Esophagus (tissue), 2 donors: ENCODE results near the gene FKBP1C. TPM values are rescaled to one million over a fixed set of nuclear protein-coding genes. Genes with fewer than 3 reads are reported as not detected.
"Not testable (repeated sequence)": the region's sequence is repeated elsewhere in the genome, so short reads cannot be mapped to it uniquely, and the experiment has no call there.

Experiments used
- H3K27ac ChIP-seq, 2 donors: one replicate each; pipeline ENCODE4 v1.5.1; 2013; ENCODE audit warnings: low read depth in 2 of 2, mild to moderate bottlenecking in 2 of 2, inconsistent platforms in 1 of 2, low read length in 1 of 2, moderate library complexity in 1 of 2
- H3K27me3 ChIP-seq, 2 donors: one replicate each; pipeline ENCODE4 v1.6.1; 2013; ENCODE audit warnings: low read length in 2 of 2, control low read depth in 1 of 2, mild to moderate bottlenecking in 1 of 2; ENCODE audit not compliant: insufficient read depth in 2 of 2, control insufficient read depth in 1 of 2
- H3K36me3 ChIP-seq, 2 donors: one replicate each; pipeline ENCODE4 v1.6.1; 2013; ENCODE audit warnings: low read length in 1 of 2; ENCODE audit not compliant: control insufficient read depth in 2 of 2, insufficient read depth in 2 of 2
- H3K4me1 ChIP-seq, 2 donors: one replicate each; pipeline ENCODE4 v1.6.1; 2013; ENCODE audit warnings: low read length in 1 of 2; ENCODE audit not compliant: control insufficient read depth in 2 of 2, insufficient read depth in 2 of 2
- H3K4me3 ChIP-seq, 2 donors: one replicate each; pipeline ENCODE4 v1.5.1; 2013; ENCODE audit warnings: low read length in 2 of 2, mild to moderate bottlenecking in 2 of 2, low read depth in 1 of 2, moderate library complexity in 1 of 2
- H3K9me3 ChIP-seq, 2 donors: one replicate each; pipeline ENCODE4 v1.6.1; 2013; ENCODE audit warnings: mild to moderate bottlenecking in 2 of 2, low read depth in 1 of 2, low read length in 1 of 2, moderate library complexity in 1 of 2; ENCODE audit not compliant: control insufficient read depth in 2 of 2, insufficient read depth in 1 of 2
- WGBS, 2 donors: extraction: QIAGEN DNeasy Blood & Tissue Kit; methylation state at CpG; one replicate each; pipeline ENCODE4 v1.1.7; 2013; 5-methylcytosine and 5-hydroxymethylcytosine counted together
- polyA plus RNA-seq, 2 donors: library from polyadenylated mRNA; stranded (reverse); fragments of 200-250 nt; gene quantifications; one replicate each; pipeline ENCODE4 v1.2.3, GENCODE V29; 2013
- donor health status: healthy with polysubstance abuse.
- donor health status: Bipolar disorder and iron deficiency.

Gene FKBP1C
- polyA plus RNA-seq, result 1 to 10 TPM in 1 of 2 donors, under 1 TPM in 1; 0.04 to 1.5 TPM

DNA sequence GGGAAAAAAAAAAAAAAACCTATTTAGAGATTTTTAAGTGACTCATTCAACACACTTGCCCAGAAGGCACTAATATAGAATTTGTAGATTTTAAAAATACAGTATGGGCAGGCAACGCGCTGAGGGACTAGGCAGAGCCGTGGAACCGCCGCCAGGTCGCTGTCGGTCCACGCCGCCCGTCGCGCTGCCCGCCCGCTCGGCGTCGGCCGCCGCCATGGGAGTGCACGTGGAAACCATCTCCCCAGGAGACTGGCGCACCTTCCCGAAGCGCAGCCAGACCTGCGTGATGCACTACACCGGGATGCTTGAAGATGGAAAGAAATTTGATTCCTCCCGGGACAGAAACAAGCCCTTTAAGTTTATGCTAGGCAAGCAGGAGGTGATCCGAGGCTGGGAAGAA, at the start of gene FKBP1C:
Gene FKBP1C, plus strand, starts transcription at position 127 of the 400 bp plus-strand sequence.
- WGBS, 2 donors, result 93 to 96% methylated on average over 27 of the region's 27 CpGs
- H3K4me3 ChIP-seq, H3K27me3 ChIP-seq, H3K4me1 ChIP-seq, H3K27ac ChIP-seq, H3K36me3 ChIP-seq, H3K9me3 ChIP-seq: not testable (repeated sequence)

DNA sequence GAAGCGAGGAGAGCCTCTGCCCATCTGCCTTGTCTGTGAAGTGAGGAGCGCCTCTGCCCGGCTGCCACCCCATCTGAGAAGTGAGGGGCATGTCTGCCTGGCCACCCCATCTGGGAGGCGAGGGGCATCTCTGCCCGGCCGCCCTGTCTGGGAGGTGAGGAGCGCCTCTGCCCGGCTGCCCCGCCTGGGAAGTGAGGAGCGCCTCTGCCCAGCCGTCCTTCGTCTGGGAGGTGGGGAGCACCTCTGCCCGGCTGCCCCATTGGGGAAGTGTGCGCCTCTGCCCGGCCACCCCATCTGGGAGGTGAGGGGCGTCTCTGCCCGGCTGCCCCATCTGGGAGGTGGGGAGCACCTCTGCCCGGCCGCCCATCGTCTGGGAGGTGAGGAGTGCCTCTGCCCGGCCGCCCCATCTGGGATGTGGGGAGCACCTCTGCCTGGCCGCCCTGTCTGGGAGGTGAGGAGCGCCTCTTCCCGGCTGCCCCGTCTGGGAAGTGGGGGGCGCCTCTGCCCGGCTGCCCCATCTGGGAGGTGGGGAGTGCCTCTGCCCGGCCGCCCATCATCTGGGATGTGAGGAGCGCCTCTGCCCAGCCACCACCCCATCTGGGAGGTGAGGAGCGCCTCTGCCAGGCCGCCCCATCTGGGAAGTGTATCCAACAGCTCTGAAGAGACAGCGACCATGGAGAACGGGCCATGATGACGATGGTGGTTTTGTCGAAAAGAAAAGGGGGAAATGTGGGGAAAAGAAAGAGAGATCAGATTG, 47.0 kb upstream of the FKBP1C start:
- 85 to 88% methylated on average over 37 of the region's 37 CpGs for WGBS, 2 donors

DNA sequence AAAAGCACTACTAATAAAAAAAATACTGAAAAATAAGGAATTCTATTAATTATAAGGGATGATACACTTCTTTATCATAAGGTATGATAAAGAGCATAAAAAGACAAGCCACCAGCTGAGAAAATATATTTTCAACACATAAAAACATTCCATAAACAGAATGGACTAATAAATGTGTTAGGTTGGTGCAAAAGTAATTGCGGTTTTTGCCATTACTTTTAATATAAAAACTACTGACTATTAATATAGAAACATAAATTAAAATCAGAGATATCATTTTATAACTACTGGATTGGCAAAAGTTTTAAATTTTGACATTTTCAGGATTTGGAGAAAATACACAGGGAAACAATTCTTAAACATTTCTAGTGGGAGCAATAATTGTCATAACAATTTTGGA, 37.1 kb upstream of the FKBP1C start:
- Histone ChIP-seq H3K27ac (no peak overlapping the region), H3K4me3 (no peak overlapping the region), H3K27me3 (no peaks in the 10 kb centered on the region), H3K9me3 (no peaks in the 10 kb centered on the region), H3K36me3 (no peaks in the 10 kb centered on the region), H3K4me1 (no peaks in the 10 kb centered on the region)
- WGBS, 2 donors, result 74 to 76% methylated on average over 1 of the region's 1 CpG

More for the DNA sequence above, 47.0 kb upstream of the FKBP1C start:
- H3K27ac ChIP-seq, H3K27me3 ChIP-seq, H3K4me3 ChIP-seq, H3K4me1 ChIP-seq, H3K36me3 ChIP-seq, H3K9me3 ChIP-seq: not testable (repeated sequence)

DNA sequence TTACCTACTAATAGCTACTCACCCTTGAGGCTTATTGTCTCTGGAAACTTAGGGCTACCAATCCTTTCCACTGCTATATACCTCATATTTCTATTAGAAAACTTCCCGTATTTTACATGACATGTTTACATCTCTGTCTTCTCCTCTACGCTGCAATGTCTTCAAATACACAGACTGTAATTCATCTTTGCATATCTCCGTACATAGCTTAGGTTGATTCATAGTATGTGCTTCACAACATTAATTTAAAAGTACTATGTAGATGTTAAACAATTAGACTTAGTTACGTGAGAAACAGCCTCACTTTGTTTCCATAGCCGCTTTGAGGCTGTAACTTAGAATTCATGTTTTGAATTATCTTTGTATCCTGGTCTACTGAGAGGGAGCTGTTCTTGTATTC, 35.1 kb upstream of the FKBP1C start:
- no peaks in the 10 kb centered on the region for H3K36me3 ChIP-seq
- H3K4me1 ChIP-seq, result no peaks in the 10 kb centered on the region
- H3K9me3 ChIP-seq, result no peaks in the 10 kb centered on the region
- no peaks in the 10 kb centered on the region for H3K27me3 ChIP-seq
- WGBS, 2 donors, result 68 to 73% methylated on average over 5 of the region's 5 CpGs
- no peak overlapping the region for H3K27ac ChIP-seq
- no peak overlapping the region for H3K4me3 ChIP-seq

GRCh38 chr6:63180367-63180766, 30.9 kb upstream of the FKBP1C start:
- H3K4me3 ChIP-seq, result no peak overlapping the region
- H3K36me3 ChIP-seq, result no peaks in the 10 kb centered on the region
- H3K27me3 ChIP-seq, result no peaks in the 10 kb centered on the region
- no peaks in the 10 kb centered on the region for H3K9me3 ChIP-seq
- H3K27ac ChIP-seq, result no peak overlapping the region
- H3K4me1 ChIP-seq, result no peaks in the 10 kb centered on the region

DNA sequence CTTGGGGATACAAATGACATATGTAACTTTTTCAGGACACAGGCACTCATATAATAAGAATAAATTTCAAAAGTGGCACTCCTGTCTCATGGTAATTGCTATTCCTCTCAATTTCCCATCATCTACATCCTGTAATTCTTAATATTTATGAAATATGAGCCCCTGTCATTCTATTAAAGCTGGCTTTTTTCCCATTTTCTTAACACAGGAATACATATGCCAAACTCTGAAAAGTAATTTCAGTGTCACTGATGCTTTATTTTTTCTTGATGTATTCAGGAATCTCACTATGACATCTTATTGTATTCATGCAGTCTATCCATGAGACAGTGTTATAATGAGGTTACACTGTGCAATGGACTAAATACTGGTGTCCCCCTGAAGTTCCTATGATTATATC, 24.3 kb upstream of the FKBP1C start:
- Histone ChIP-seq H3K4me1 (no peaks in the 10 kb centered on the region), H3K36me3 (no peaks in the 10 kb centered on the region), H3K27me3 (no peaks in the 10 kb centered on the region), H3K4me3 (no peak overlapping the region), H3K9me3 (no peaks in the 10 kb centered on the region), H3K27ac (no peak overlapping the region)

DNA sequence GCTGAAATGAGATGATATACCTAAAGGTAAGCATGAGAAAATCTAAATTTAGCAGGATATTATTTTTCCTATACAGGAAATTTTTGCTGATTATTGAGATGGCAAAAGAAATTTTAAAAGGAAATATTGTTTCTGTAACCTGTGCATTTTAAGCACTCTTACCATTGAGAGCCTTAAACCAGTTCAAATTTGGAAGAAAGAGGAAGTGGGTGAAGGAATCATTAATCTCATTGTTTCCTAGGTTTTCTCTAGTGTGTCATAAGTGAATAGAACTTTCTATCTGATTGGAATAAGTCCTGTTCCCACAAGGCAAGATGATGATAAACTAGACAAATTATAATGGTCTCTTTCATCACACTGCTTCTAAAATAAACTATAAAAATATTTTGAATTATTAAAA, 22.4 kb upstream of the FKBP1C start:
- Histone ChIP-seq H3K9me3 (peaks cover 0 to 2% of the 10 kb centered on the region in 2 donors), H3K27me3 (no peaks in the 10 kb centered on the region), H3K4me3 (no peak overlapping the region), H3K27ac (no peak overlapping the region), H3K36me3 (no peaks in the 10 kb centered on the region), H3K4me1 (no peaks in the 10 kb centered on the region)

DNA sequence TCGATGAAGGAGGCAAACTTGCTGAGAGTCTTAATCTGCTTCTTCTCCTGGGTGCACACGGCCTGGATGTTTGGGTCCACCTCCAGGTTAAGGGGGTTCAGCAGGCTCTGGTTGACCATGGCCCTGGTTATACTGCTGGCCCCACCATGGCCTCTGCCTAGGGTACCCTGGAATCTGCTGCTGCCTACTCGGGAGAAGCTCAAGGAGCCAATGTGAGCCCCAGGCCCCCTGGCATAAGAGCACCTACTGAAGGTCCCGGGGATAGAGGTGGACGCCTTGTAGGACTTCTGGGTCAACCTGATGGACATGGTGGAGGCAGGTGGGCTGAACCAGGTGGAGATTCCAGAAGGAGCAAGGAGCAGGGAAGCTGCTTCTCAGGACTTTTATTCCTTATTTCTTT, 17.9 kb upstream of the FKBP1C start:
- no peaks in the 10 kb centered on the region for H3K27me3 ChIP-seq
- no peak overlapping the region for H3K4me3 ChIP-seq
- H3K4me1 ChIP-seq, result no peaks in the 10 kb centered on the region
- WGBS, 2 donors, result 80 to 82% methylated on average over 5 of the region's 5 CpGs
- no peak overlapping the region for H3K27ac ChIP-seq
- H3K9me3 ChIP-seq, result peaks cover 0 to 2% of the 10 kb centered on the region in 2 donors
- H3K36me3 ChIP-seq, result no peaks in the 10 kb centered on the region

DNA sequence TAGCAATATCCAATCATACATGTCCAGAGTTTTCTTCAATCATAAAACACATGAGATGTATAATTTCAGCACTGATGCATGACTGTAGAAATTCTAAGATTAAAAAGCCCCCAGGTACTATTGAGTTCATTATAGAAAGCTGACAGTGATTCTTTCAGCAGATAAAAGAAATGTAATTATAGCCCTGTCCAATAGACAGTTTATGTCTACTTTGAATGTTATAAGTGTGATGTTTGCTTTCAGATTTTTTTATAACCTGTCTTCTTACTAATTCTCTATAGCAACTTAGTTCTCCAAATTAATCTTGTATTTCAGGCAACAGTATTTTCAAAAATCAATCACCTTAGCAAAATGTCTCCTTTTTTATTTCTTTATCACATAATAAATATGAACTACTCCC, 13.5 kb upstream of the FKBP1C start:
- Histone ChIP-seq H3K9me3 (peaks cover 0 to 2% of the 10 kb centered on the region in 2 donors), H3K27me3 (no peaks in the 10 kb centered on the region)

DNA sequence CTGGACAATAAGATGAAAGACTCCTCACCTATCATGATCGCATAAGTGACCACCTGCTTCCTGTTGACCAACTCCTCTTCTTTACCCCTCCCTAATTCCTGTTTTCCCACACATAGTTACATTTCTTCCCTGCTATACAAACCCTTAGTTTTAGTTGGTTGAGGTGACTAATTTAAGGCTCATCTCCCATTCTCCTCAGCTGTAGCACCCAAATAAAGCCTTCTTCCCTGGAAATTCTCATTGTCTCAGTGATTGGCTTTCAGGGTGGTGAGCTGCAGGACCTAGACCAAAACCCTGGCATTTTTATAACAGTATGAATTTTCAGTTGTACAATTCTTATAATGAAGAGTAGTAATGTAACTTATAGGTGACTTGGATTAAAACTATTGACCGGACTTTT, 2.1 kb downstream of the FKBP1C start:
- Histone ChIP-seq H3K9me3 (peaks cover 3 to 7% of the 10 kb centered on the region in 2 donors), H3K4me3 (no peak overlapping the region), H3K36me3 (no peaks in the 10 kb centered on the region), H3K27ac (no peak overlapping the region), H3K27me3 (no peaks in the 10 kb centered on the region), H3K4me1 (no peaks in the 10 kb centered on the region)
- WGBS, 2 donors, result 87 to 94% methylated on average over 2 of the region's 2 CpGs

More for the DNA sequence above, 13.5 kb upstream of the FKBP1C start:
- H3K27ac ChIP-seq, result no peak overlapping the region
- H3K36me3 ChIP-seq, result no peaks in the 10 kb centered on the region
- no peaks in the 10 kb centered on the region for H3K4me1 ChIP-seq
- H3K4me3 ChIP-seq, result no peak overlapping the region
